ENCODE results near the gene DSG4. TPM values are rescaled to one million over a fixed set of nuclear protein-coding genes. Genes with fewer than 3 reads are reported as not detected.

The DSG4 gene
- total RNA-seq, 4 donors from 2014 or later: not detected

DNA sequence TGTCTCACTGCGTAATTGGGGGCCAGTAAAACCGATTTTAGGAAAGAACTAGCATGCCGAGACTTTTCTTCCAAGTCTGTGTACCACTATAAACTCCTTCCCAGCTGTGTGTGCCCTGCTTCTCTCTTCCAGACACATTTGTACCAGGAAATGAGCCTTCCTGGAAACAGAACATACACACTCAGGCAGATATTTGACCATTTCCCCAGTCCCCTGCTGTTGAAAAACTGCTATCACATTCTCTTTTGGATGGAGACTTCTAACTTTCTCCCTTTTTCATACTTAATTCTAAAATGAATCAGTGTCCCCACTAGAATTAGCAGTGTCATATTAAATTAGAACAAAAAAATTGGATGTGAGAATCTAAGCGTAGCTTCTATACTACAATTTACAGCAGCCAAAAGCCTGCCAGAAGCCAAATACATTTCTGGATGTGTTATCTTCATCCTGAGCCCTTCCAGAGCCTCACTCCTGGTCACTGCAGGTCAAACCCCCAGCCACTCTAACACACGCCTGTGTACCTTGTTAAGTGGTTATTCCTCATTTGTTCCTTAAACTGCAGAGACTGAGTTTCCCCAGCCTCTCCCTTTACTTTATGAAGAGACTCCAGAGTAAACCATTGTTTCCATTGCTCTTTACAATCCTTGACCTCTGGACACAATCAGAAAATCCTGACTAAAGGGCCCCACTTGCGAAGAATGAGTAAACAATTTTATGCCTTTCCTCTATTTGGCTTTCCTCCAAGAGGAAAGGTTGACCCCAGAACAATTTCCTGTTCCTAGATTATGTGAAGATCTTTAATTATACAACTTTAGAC is 20.4 kb downstream of the DSG4 start:
- DNase-seq (no peak), ATAC-seq (peak in 1 of 2 donors; percentile 23)
- in situ Hi-C loops (cut with MboI; ENCODE audit: low sequenced_read_pairs in 4 of 4): no loop called here
- H3K27ac ChIP-seq: peak overlapping the region in 3 of 4 donors; percentile 19 to 28 (median 20)
- no peaks in the 10 kb centered on the region for H3K27me3 ChIP-seq
- no peak overlapping the region for H3K4me3 ChIP-seq
- H3K36me3 ChIP-seq: no peaks in the 10 kb centered on the region
- TF ChIP-seq, protein P1, sequence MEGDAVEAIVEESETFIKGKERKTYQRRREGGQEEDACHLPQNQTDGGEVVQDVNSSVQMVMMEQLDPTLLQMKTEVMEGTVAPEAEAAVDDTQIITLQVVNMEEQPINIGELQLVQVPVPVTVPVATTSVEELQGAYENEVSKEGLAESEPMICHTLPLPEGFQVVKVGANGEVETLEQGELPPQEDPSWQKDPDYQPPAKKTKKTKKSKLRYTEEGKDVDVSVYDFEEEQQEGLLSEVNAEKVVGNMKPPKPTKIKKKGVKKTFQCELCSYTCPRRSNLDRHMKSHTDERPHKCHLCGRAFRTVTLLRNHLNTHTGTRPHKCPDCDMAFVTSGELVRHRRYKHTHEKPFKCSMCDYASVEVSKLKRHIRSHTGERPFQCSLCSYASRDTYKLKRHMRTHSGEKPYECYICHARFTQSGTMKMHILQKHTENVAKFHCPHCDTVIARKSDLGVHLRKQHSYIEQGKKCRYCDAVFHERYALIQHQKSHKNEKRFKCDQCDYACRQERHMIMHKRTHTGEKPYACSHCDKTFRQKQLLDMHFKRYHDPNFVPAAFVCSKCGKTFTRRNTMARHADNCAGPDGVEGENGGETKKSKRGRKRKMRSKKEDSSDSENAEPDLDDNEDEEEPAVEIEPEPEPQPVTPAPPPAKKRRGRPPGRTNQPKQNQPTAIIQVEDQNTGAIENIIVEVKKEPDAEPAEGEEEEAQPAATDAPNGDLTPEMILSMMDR (IDR thresholded peaks at IDR 0.05 in 4 of 5, conservative IDR thresholded peaks at IDR 0.05 in 1 of 5): no peak
- TF ChIP-seq POLR2A (IDR thresholded peaks at IDR 0.05): no peak
- no peaks in the 10 kb centered on the region for H3K9me3 ChIP-seq
- peaks cover 0 to 3% of the 10 kb centered on the region in 2 donors for H3K4me1 ChIP-seq
- intact Hi-C loops (cut with DNase I; ENCODE audit: low total_unique reads): no loop called here

DNA sequence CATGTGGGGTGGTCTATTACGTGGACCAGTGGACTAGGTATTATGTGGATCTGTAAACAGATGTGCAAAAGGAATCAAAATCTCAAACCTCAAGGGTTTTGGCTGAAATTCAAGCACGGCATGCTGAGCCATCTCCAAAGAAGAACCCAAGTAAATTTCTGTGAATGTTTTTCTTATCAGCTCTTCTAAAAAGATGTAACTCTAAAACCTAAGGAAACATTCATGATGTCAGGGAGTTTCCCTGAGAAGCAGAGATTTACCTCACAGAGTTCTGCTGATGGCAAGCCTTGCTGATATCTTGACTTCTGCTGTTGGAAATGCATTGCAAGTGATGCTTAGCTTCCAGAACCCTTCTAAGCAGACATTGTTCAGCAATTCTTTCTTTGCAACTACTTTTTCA is 21.6 kb downstream of the DSG4 start:
- DNase-seq (no peak), ATAC-seq (no peak)
- Histone ChIP-seq H3K9me3 (no peaks in the 10 kb centered on the region), H3K4me3 (no peak overlapping the region), H3K27ac (no peak overlapping the region), H3K4me1 (peaks cover 0 to 3% of the 10 kb centered on the region in 2 donors), H3K27me3 (no peaks in the 10 kb centered on the region), H3K36me3 (no peaks in the 10 kb centered on the region)
- TF ChIP-seq, protein P1 (IDR thresholded peaks at IDR 0.05 in 4 of 5, conservative IDR thresholded peaks at IDR 0.05 in 1 of 5): no peak
- intact Hi-C loops (cut with DNase I; ENCODE audit: low total_unique reads): no loop called here
- in situ Hi-C loops (cut with MboI; ENCODE audit: low sequenced_read_pairs in 4 of 4): no loop called here

GRCh38 chr18:31399306-31400032 is 22.9 kb downstream of the DSG4 start:
- no peak for DNase-seq
- Histone ChIP-seq H3K27me3 (no peaks in the 10 kb centered on the region), H3K4me3 (no peak overlapping the region), H3K9me3 (no peaks in the 10 kb centered on the region), H3K27ac (no peak overlapping the region), H3K4me1 (peaks cover 0 to 3% of the 10 kb centered on the region in 2 donors), H3K36me3 (no peaks in the 10 kb centered on the region)
- no peak for ATAC-seq
- TF ChIP-seq, protein P1 (IDR thresholded peaks at IDR 0.05 in 4 of 5, conservative IDR thresholded peaks at IDR 0.05 in 1 of 5): no peak
- TF ChIP-seq POLR2A (IDR thresholded peaks at IDR 0.05): no peak
- in situ Hi-C loops (cut with MboI; ENCODE audit: low sequenced_read_pairs in 4 of 4): no loop called here
- intact Hi-C loops (cut with DNase I; ENCODE audit: low total_unique reads): no loop called here

DNA sequence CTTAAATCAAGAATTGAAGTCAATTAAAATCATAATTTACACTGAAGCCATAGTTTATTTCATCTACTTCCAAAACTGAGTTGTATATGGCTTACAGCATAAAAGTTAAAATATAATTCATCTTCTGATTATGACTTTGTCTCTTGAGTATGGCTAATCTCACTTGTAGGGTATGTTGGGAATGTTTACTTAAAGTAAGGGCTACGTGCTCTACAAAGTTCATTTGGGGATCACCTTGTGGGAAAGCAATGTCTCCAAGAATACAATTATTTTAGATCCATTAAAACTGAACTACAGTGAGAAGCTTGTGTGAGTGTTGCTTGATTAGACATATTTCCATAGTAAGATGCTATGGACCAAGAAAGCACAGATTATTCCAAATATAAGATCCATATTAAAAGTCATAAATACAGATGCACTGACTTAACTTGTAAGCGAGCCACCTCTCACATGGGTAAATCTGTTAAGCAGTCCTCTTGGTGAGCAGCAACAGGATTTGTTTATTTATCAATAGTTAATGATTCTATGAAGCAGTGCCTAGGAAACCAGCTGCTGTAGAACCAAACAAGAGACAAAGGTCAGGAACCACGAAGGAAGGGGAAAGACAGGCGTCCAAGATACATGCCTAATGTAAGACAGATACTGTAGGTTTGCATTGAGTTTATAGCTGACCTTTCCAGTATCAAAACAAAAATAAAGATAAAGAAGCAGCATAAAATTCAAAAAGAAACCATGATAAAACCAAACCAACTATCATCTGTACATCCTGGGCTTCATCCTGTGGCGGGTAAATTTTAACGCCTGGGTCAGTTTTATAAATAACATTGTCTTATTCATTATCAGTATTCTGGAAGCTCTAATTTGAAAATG is 24.8 kb downstream of the DSG4 start:
- Histone ChIP-seq H3K27me3 (no peaks in the 10 kb centered on the region), H3K27ac (no peak overlapping the region), H3K9me3 (no peaks in the 10 kb centered on the region), H3K4me3 (no peak overlapping the region), H3K36me3 (no peaks in the 10 kb centered on the region), H3K4me1 (peaks cover 0 to 3% of the 10 kb centered on the region in 2 donors)
- no peak for ATAC-seq
- TF ChIP-seq POLR2A (IDR thresholded peaks at IDR 0.05): no peak
- TF ChIP-seq, protein P1 (IDR thresholded peaks at IDR 0.05 in 4 of 5, conservative IDR thresholded peaks at IDR 0.05 in 1 of 5): no peak
- intact Hi-C loops (cut with DNase I; ENCODE audit: low total_unique reads) (no loop called here), in situ Hi-C loops (cut with MboI; ENCODE audit: low sequenced_read_pairs in 4 of 4) (no loop called here)
- no peak for DNase-seq
